Measurements from ENCODE around the gene PRR5.
"Not testable (repeated sequence)": the region's sequence is repeated elsewhere in the genome, so short reads cannot be mapped to it uniquely, and the experiment has no call there.

Gene PRR5, protein sequence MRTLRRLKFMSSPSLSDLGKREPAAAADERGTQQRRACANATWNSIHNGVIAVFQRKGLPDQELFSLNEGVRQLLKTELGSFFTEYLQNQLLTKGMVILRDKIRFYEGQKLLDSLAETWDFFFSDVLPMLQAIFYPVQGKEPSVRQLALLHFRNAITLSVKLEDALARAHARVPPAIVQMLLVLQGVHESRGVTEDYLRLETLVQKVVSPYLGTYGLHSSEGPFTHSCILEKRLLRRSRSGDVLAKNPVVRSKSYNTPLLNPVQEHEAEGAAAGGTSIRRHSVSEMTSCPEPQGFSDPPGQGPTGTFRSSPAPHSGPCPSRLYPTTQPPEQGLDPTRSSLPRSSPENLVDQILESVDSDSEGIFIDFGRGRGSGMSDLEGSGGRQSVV

DNA sequence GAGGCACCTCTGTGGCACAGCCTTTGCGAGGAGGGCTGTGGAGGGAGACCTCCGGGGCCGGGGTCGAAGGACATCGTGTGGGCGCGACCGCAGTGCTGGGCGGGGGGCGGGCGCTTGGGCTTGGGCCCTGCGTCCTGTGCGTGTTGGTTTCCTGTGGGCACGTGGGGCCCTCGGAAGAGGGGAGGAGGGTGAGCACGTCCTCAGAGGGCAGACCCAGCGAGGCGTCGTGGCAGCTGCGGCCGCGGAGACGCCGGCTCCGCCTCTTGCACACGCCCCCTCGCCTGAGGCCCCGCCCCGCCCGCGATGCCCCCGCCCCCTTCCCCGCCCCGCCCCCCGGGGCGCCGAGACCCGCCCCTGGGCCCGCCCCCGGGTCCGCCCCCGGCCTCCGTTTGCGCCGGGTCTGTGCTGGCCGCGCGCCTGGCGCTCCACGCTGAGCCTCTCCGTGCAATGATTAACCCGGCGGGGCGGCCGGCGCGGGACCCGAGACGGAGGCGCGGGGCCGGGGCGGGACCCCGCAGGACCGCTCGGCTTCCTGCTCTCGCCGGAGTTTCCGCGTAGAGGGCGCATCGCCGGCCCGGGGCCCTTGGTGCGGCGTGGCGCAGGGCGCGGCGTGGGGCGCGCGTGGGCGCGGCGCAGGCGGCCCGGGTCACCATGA lies at the start of gene PRR5:
TSS of gene PRR5 (plus strand) at position 381 of the 655 bp plus-strand sequence. CDS start at position 652, 271 bp downstream.
- DNase-seq: peak; percentile 79 to 94 (median 83)

DNA sequence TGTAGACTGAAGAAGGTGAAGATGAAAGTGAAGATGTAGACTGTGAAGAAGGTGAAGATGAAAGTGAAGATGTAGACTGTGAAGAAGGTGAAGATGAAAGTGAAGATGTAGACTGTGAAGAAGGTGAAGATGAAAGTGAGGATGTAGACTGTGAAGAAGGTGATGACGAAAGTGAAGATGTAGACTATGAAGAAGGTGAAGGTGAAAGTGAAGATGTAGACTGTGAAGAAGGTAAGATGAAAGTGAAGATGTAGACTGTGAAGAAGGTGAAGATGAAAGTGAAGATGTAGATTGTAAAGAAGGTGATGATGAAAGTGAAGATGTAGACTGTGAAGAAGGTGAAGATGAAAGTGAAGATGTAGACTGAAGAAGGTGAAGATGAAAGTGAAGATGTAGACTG lies 49.1 kb upstream of the PRR5 start:
- not testable (repeated sequence) for DNase-seq

DNA sequence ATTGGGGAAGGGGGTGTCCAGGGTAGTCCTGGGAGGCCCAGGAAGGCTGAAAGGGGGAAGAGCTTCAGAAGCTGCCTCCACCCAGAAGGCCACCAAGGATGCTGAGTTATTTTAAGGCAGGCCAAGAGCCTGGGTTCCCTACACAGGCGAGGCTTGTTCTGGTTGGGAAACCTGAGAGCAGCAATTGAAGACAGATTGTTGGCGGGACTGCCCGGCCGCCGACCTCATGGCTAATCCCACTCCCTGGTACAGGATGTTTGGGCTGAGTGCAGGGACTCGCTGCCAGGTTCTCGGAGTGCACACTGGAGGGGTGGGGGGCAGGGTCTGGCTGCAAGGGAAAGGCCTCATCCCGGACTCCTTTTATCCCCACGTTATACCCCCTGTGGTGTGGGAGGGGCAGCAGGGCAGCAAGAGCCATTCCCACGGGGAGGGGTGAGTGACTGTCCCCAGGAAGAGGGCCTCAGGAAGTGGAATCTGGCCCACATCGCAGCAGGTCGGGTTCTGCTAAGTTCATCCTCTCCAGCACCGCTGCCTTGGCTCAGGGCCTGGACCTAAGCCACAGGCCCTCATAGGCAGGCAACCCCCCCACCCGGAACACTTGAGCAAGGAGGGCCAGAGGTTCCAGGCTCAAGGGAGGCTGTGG lies 43.6 kb upstream of the PRR5 start:
- no peak for DNase-seq

DNA sequence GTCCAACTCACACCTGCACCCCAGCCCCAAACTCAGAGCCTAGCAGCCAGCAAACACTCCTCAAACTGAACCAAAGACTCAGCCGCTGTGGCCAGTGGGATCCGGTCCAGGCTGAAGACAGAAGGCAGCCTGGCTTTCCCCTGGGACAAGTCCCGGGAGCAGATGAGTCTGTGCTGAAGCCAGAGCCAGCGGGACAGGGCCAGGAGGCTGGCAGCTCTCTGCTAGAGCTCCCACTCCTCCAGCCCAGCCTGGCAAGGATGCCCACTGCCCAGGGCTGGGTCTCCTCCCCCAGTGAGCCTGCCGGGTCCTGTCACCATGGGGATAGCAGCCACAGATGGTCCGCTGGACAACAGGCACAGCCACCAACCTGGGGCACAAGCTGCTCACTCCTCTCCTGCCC lies 42.9 kb upstream of the PRR5 start:
- no peak for DNase-seq

DNA sequence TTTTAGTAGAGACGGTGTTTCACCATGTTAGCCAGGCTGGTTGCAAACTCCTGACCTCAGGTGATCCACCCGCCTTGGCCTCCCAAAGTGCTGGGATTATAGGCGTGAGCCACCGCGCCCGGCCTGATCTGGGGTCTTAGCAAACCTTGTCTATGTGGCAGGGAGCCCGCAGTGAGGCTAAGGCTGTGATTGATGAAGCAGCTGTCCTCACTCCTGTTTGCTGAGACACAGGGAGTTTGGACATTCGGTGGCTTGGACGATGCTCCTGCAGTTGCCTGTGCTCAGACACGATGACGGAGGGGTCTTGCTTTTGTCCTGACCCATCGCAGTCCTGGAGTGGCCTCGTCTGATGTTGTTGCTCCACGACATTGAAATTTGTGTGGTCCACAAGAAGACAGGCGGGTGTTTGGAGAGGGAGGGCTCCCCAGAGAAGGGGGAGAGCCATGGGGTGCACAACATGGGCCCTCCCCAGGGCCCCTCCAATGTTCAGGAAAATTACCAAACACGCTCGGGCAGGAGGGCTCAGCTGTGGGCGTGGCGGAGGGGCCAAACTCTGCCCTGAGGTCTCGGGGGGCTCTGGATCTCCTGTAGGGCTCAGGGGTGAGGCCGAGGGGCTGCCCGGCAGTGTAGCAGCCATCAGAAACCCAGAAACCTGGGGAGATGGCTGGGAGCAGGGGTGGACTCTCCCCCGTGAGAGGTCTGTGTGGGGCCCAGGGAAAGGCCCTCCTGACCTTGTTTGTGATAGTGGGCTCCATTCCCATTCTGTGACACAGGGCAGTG lies 41.8 kb upstream of the PRR5 start:
- DNase-seq: no peak

DNA sequence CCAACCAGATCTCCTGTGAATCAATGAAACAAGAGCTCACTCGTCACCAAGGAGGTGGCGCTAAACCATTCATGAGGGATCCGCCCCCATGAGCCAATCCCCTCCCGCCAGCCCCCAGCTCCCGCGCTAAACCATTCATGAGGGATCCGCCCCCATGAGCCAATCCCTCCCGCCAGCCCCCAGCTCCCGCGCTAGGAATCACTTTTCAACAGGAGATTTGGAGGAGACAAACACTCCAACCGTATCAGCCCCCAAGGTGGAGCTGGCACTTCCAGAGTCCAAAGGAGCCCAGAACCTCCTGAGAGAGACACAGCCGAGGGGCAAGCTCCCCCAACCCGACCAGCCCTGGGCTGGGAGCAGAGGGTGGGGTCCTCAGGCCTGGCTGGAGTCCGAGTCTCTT lies 40.9 kb upstream of the PRR5 start:
- no peak for DNase-seq

DNA sequence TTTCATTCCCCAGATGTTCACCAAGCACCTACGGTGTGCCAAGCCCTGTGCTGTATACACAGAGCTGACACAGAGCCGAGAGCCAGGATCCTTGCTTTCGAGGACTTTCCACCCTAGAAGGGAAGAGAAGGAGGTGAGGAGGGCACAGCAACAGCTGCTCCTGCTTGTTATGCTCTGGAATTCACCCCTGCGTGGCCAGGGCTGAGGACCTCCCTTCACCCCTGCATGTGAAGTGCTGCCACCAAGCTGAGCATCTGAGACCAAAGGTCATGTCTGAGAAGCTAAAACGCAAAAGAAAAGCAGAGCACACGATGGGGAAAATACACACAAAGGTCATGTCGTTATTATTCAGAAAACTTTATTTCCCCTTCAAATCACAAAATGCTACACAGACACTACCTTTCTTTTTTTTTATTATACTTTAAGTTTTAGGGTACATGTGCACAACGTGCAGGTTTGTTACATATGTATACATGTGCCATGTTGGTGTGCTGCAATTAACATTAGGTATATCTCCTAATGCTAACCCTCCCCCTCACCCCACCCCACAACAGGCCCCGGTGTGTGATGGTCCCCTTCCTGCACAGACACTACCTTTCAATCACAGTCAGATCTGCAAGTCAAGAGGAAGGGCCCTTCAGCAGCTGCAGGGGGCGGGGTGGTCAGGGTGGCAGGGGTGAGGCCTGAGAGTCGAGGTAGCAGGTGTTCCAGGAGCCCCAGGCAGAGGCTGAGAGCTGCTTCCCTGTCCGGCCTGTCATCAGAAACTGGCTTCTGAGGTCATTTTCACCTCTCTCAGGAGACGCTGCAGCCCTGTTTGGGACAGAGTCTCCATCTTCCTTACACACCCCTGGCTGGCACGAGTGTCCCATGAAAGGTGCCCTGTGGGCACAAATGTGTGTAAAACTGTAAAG lies 40.1 kb upstream of the PRR5 start:
- DNase-seq: no peak

DNA sequence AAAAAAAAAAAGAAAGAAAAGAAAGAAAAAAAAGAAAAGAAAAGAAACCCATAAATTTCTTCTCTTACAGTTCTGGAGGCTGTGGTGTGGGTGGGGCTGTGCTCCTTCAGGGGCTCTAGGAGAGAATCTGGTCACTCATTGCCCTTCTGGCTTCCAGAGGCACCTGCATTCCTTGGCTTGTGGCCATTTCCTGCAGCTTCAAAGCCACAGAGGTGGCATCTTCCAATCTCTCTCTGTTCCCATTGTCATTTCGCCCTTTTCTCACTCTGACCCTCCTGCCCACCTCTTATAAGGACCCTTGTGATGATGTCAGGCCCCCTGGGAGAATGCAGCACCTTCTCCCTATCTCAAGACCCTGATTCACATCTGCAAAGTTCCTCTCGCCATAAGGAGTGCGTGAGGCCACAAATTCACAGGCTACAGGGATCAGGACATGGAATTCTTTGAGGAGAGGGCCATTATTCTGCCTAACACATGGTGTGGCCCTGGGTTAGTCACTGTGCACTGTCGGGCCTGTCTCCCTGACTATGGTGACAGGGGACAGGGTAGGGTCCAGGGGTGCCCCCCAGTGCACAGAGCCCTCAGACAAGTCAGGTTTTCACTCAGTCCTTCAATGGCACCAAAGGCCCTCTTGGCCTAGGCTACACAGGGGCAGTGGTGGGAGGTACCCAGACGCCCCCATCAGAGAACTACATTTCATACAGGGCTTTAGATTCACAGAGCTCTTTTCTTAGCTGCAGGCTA lies 38.6 kb upstream of the PRR5 start:
- no peak for DNase-seq

DNA sequence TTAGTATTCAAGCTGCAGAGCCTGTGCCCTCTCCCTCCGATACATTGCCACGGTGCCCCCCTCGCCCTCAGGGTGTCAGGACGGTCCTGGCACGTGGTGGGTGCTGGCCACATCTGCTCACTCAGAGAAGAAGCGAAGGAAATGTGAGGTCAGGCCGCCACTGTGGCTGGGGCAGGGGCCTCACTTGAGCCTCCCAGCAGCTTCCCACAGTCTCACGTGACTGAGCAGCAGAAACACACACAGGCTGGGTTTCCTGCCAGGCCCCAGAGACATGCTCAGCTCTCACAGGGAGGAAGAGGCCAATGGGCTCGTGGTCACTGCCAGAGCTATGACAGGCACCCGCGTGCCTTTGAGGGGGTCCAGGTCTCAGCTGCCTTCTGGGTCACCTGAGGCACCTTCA lies 37.9 kb upstream of the PRR5 start:
- DNase-seq: peak; percentile 55 to 76 (median 75)

DNA sequence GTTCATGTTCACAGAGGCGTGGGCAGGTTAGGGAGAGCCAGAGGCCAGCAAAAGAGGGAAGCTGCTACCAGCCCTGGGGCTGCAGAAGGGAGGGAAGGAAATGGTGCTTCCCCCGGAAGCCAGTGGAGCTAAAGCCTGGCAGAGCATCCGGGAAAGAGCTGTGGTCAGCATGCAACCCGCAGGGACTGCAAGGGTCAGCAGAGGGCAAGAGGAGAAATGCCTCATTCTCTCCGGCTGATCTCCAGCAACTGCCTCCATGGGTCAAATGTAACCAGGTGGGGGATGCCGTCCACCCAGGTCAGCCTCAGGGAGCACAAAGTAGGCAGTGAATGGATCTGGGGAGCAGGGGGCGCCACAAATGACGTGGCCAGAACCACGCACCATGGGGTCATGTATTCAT lies 36.9 kb upstream of the PRR5 start:
- peak; percentile 92 to 96 (median 92) for DNase-seq

DNA sequence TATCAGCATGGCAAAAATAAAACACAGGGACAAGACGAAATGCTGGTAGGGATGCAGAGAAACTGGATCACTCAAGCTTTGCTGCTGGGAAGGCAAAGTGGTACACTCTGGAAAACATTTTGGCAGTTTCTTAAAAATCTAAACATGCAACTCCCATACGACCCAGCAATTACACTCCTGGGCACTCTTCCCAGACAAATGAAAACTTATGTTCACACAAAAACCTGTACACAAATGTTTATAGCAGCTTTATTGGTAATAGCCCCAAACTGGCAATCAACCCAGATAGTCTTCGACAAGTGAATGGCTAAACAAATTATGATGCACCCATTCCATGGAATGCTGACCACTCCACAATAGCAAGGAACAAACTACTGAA lies 35.8 kb upstream of the PRR5 start:
- no peak for DNase-seq

DNA sequence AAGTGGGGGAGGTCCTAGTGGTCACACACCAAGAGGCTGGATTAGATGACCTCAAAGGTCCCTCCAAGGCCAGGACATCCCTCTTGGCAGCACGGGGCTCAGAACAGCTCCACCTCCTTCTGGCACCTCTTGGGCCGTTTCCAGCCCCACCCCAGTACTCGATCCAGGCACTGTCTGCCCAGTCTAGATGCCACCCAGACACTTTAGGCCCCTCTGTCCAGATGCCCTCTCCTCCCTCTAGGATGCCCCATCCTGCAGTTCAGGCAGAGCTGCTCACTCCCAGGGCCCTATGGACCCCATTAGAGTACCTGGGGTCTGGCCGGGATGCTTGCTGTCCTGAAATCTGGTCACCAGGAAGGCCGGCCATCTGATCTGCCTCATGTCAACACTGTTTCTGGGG lies 34.7 kb upstream of the PRR5 start:
- DNase-seq: no peak

DNA sequence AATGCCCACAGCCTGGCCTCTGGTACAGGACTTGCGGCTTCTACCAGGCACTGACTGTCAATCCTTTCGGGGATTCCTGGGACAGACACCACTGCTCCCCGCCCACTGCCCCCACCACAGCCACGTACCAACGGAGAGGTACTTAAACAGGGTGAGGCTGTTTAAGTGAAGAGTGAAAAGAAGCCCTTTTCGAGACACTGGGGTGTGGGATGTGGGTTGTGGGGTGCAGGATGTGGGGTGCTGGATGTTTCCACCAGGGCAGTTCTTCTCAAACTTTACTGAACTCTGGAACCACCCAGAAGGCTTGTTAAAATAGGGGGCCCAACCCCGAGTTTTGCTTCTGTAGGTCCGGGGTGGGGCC lies 34.2 kb upstream of the PRR5 start:
- DNase-seq: peak in 2 of 3 donors; percentile 40 to 63

DNA sequence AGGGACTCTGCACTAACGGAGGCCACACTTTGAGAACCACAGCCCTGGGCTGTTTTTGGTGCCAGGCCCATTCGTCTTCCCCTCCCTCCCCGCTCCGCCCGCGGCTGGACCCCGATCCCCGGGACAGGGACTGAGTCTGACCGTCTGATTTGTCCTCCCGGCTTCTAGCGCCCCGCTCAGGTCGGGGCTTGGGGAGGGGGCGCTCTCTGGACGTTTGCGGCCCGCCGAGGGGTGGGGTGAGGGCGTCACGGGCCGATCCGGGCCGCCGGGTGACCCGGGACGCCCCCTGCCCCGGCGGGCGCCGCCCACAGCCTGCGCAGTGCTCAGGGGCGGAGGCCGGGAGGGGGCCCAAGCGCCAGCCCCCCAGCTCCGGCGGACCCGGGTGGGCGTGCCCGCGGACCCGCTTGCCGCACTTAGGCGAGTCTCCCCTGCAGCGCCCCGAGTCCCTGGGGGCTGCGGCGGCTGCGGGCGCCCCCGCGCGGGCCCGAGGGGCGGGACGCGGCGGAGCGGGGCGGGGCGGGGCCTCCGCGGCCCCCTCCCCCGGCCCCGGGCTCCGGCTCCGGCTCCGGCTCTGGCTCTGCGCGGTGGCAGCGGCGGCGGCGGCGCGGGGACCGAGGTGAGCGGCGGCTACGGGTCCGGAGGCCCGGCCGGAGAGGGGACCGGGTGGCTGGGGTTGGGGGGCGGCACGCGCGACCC lies 33.7 kb upstream of the PRR5 start:
- DNase-seq: peak; percentile 35 to 78 (median 44)

DNA sequence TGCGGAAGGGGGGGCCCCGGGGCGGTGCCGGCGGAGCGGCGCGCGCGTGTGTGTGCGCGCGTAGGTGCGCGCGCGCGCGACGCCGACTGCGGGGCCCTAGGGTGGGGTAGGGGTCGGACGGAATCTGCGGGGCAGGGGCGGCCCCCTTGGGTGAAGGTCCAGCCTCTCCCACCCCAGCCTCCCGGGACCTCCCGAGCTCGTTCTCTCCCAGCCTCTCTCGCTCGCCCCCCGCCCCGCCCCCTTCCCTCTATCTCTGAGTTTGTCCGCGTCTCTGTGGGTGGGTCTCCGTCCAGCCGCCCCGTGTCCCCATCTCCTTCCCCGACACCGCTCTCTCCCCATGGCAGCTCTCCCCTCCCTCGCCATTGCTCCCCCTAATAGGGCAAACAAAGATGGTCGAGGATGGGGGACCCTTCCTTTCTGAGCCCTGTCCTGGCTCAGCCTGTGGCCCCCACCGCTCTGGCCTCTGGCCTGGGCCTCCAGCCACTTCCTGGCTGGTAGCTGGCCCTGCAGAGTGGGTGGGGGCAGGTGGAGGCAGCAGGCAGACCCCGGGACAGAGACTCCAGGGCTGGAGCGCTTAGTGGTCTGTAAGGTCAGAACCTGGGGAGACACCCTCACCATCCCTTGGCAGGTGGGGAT lies 33.0 kb upstream of the PRR5 start:
- DNase-seq: peak in 1 of 3 donors; percentile 19

DNA sequence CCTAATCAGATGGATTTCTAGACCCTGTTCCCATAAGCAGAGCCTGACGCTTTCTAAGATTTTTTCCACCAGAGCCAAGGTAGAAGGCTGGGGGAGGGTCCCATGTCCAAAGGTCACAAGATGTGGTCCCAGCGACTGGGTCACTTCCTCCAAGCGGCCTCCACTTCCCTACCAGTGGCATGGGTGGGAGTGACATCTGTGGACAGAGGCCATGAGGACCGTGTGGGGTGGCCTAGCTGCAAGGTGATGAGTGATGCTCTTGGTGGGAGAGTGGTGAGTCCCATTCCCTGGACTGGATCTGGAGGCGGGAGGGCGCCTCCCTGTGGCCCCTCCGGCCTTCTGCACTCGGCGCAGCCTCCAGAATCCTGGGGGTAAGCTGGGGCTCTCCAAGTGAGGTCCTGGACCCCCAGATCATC lies 32.4 kb upstream of the PRR5 start:
- peak; percentile 60 to 83 (median 74) for DNase-seq

DNA sequence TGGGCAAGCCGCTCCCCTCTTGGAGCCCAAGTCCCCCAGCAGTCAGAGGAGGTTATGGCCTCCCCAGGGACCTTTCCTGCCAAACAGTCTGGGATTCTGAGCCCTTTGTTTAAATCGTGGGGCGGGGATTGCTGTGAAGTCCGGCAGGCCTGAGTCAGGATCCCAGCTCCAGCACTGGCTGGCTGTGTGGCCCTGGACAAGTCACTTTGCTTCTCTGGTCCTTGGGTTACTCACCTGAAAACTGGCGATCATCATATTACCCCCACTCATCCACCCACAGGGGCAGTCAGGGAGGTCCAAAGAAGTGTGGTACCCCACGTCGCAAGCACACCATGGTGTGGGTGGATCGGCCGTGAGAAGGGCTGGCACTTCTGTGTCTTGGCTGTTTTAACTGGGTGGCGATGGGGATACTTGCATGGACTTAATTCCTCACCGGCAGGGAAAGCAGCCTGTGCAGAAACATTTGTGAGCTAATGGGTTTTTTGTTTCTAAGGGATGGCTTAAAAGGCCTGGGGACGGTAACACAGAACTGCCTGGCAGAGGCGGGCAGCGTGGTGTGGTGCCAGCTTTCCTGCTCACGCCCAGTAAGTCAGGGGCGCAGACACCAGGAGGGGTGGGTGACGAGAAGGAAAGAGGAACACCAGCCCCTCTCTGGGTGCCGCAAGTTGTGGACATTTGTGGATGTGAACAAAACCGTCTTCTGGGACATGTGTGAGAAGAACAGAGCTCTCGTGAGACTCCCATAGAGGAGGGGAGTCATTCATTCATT lies 31.6 kb upstream of the PRR5 start:
- DNase-seq: peak; percentile 31 to 43 (median 40)

DNA sequence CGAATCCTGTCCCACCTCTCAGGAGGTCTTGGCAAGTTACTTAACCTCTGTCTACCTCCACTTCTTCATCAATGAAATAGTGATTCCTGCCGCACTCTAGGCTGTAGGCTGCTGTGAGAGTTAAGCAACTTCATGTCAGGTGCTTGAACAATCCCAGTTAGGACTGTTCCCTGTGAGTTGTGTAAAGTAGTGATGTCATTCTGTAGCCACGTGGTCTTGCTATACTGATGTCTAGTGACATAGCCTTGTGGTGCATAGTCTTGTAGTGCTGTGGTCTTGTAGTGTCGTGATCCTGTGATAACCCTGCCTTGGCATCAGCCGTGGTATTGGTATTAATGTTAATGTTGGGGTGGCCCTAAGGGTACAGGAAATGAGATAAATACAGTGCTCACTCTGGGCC lies 30.3 kb upstream of the PRR5 start:
- DNase-seq: peak; percentile 80 to 91 (median 89)

DNA sequence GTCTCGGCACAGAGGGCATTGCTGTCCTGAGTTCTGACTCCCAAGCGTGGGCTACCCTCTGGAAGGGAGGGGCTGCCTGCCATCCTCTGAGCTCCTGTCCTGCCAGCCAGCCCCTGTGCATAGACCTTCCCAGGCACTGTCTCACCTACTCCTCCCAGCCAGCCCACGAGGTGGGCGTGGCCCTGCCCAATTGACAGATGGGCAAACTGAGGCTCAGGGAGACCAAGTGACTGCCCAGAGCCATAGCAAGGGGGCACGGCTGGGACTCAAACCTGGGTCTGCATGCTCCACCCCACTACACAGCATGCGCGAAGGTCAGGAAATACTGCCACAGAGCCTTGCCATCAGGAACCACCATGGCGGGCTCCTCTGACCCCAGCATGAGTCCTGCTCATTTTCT lies 29.4 kb upstream of the PRR5 start:
- DNase-seq: no peak
